HG03521 (cell line): ENCODE measurements around the gene KCNMA1.

Experiments used
- ATAC-seq: cut with Tn5 transposase; IDR thresholded peaks from one replicate; pipeline ENCODE4 v1.9.1; 2021; ENCODE audit warnings: mild to moderate bottlenecking, moderate library complexity; ENCODE audit not compliant: unreplicated experiment

Gene KCNMA1

GRCh38 chr10:77513781-77514331 is 123.8 kb downstream of the KCNMA1 start:
- ATAC-seq: no peak

- no peak for ATAC-seq
These were observed 124.4 kb downstream of the KCNMA1 start for GRCh38 chr10:77513220-77513619.

- no peak for ATAC-seq
These were observed 125.4 kb downstream of the KCNMA1 start for GRCh38 chr10:77512219-77512578.

GRCh38 chr10:77511498-77512218 is 126.0 kb downstream of the KCNMA1 start:
- no peak for ATAC-seq

GRCh38 chr10:77510695-77511094 is 126.9 kb downstream of the KCNMA1 start:
- no peak for ATAC-seq

GRCh38 chr10:77510294-77510693 is 127.3 kb downstream of the KCNMA1 start:
- no peak for ATAC-seq

GRCh38 chr10:77509391-77509790 is 128.2 kb downstream of the KCNMA1 start:
- ATAC-seq: no peak

- ATAC-seq: no peak
These were observed 130.2 kb downstream of the KCNMA1 start for GRCh38 chr10:77507291-77507880.

GRCh38 chr10:77506517-77507200 is 130.9 kb downstream of the KCNMA1 start:
- ATAC-seq: no peak

- ATAC-seq: no peak
These were observed 131.9 kb downstream of the KCNMA1 start for GRCh38 chr10:77505431-77506334.

GRCh38 chr10:77504873-77505257 is 132.7 kb downstream of the KCNMA1 start:
- ATAC-seq: no peak

GRCh38 chr10:77504196-77504872 is 133.3 kb downstream of the KCNMA1 start:
- ATAC-seq: no peak

- no peak for ATAC-seq
These were observed 135.8 kb downstream of the KCNMA1 start for GRCh38 chr10:77501846-77502261.

GRCh38 chr10:77501152-77501845 is 136.3 kb downstream of the KCNMA1 start:
- ATAC-seq: no peak

- peak; percentile 62 for ATAC-seq
These were observed 136.9 kb downstream of the KCNMA1 start for GRCh38 chr10:77500754-77501151.

- ATAC-seq: no peak
These were observed 138.8 kb downstream of the KCNMA1 start for GRCh38 chr10:77498829-77499228.

GRCh38 chr10:77498210-77498609 is 139.4 kb downstream of the KCNMA1 start:
- ATAC-seq: no peak

GRCh38 chr10:77497748-77498147 is 139.9 kb downstream of the KCNMA1 start:
- ATAC-seq: no peak

GRCh38 chr10:77496941-77497420 is 140.6 kb downstream of the KCNMA1 start:
- ATAC-seq: no peak
